ENCODE results near the gene HCST.
"Not testable (repeated sequence)": the region's sequence is repeated elsewhere in the genome, so short reads cannot be mapped to it uniquely, and the experiment has no call there.

HCST gene

GRCh38 chr19:35879770-35880317 is 22.5 kb upstream of the HCST start:
- peak; percentile 84 for DNase-seq (ENCODE audit: low read depth)

- DNase-seq (ENCODE audit: low read depth): peak; percentile 79
Observed at GRCh38 chr19:35882114-35882832, 20.1 kb upstream of the HCST start.

- DNase-seq (ENCODE audit: low read depth): no peak
Observed at GRCh38 chr19:35883882-35884281, 18.4 kb upstream of the HCST start.

GRCh38 chr19:35885225-35885738 is 17.0 kb upstream of the HCST start:
- no peak for DNase-seq (ENCODE audit: low read depth)

GRCh38 chr19:35885904-35886303 is 16.4 kb upstream of the HCST start:
- DNase-seq (ENCODE audit: low read depth): no peak

GRCh38 chr19:35887197-35887596 is 15.1 kb upstream of the HCST start:
- no peak for DNase-seq (ENCODE audit: low read depth)

- DNase-seq (ENCODE audit: low read depth): no peak
Observed at GRCh38 chr19:35888398-35888797, 13.9 kb upstream of the HCST start.

- no peak for DNase-seq (ENCODE audit: low read depth)
Observed at GRCh38 chr19:35889370-35890112, 12.8 kb upstream of the HCST start.

- no peak for DNase-seq (ENCODE audit: low read depth)
Observed at GRCh38 chr19:35890113-35890650, 12.1 kb upstream of the HCST start.

- not testable (repeated sequence) for DNase-seq (ENCODE audit: low read depth)
Observed at GRCh38 chr19:35891819-35892218, 10.5 kb upstream of the HCST start.

GRCh38 chr19:35894342-35894741 is 8.0 kb upstream of the HCST start:
- no peak for DNase-seq (ENCODE audit: low read depth)

- no peak for DNase-seq (ENCODE audit: low read depth)
Observed at GRCh38 chr19:35895911-35896642, 6.3 kb upstream of the HCST start.

- no peak for DNase-seq (ENCODE audit: low read depth)
Observed at GRCh38 chr19:35896643-35897040, 5.7 kb upstream of the HCST start.

GRCh38 chr19:35897706-35898451 is 4.5 kb upstream of the HCST start:
- DNase-seq (ENCODE audit: low read depth): no peak

GRCh38 chr19:35898499-35898809 is 3.9 kb upstream of the HCST start:
- no peak for DNase-seq (ENCODE audit: low read depth)

GRCh38 chr19:35899547-35900214 is 2.6 kb upstream of the HCST start:
- DNase-seq (ENCODE audit: low read depth): peak; percentile 53

- peak; percentile 67 for DNase-seq (ENCODE audit: low read depth)
Observed at GRCh38 chr19:35901055-35901644, 1.2 kb upstream of the HCST start.

- DNase-seq (ENCODE audit: low read depth): no peak
Observed at GRCh38 chr19:35902870-35903475, 644 bp downstream of the HCST start.

- DNase-seq (ENCODE audit: low read depth): peak; percentile 48
Observed at GRCh38 chr19:35903550-35904179, 1.3 kb downstream of the HCST start.
